Loucy (cell line): Measurements from ENCODE around the gene PDS5A.

ENCODE experiments used
- H2AFZ ChIP-seq: fragments of 200-600 bp; sonication (generic); 2 replicates; pipeline ENCODE4 v1.6.0; 2016; ENCODE audit warnings: antibody characterized with exemption, mild to moderate bottlenecking, low read length, moderate library complexity
- H3F3A ChIP-seq: fragments of 200-600 bp; 2 replicates; pipeline ENCODE4 v1.6.0; 2016; ENCODE audit warnings: antibody characterized with exemption, low read depth, mild to moderate bottlenecking
- H3K27me3 ChIP-seq: fragments of 200-600 bp; sonication (generic); 2 replicates; pipeline ENCODE4 v1.6.1; 2014; ENCODE audit warnings: low read length, mild to moderate bottlenecking; ENCODE audit not compliant: insufficient read depth, poor library complexity, severe bottlenecking
- H3K36me3 ChIP-seq: fragments of 200-600 bp; sonication (generic); 2 replicates; pipeline ENCODE4 v1.6.1; 2016; ENCODE audit warnings: low read length; ENCODE audit not compliant: insufficient read depth
- H3K4me1 ChIP-seq: fragments of 200-600 bp; sonication (generic); 2 replicates; pipeline ENCODE4 v1.5.1; 2014; ENCODE audit warnings: low read length, mild to moderate bottlenecking; ENCODE audit not compliant: insufficient read depth, poor library complexity, severe bottlenecking
- H3K4me2 ChIP-seq: fragments of 200-600 bp; sonication (generic); 2 replicates; pipeline ENCODE4 v1.6.0; 2014; ENCODE audit warnings: antibody characterized with exemption, low read length, low read depth, mild to moderate bottlenecking; ENCODE audit not compliant: poor library complexity, severe bottlenecking
- H3K4me3 ChIP-seq: fragments of 200-600 bp; sonication (generic); 2 replicates; pipeline ENCODE4 v1.5.1; 2014; ENCODE audit warnings: low read length, mild to moderate bottlenecking, mixed read lengths; ENCODE audit not compliant: poor library complexity, severe bottlenecking
- H3K79me2 ChIP-seq: fragments of 200-600 bp; sonication (generic); 2 replicates; pipeline ENCODE4 v1.6.1; 2014; ENCODE audit warnings: low read length; ENCODE audit not compliant: insufficient read depth
- H3K9ac ChIP-seq: fragments of 200-600 bp; sonication (generic); 2 replicates; pipeline ENCODE4 v1.6.0; 2014; ENCODE audit warnings: mild to moderate bottlenecking, low read depth, low read length, moderate library complexity; ENCODE audit not compliant: poor library complexity, severe bottlenecking
- H3K9me2 ChIP-seq: fragments of 200-600 bp; sonication (generic); replicated peaks from 2 replicates; pipeline ENCODE4 v1.6.1; 2016; ENCODE audit warnings: low read depth, low read length, mixed read lengths
- H3K9me3 ChIP-seq: fragments of 200-600 bp; sonication (generic); 2 replicates; pipeline ENCODE4 v1.6.1; 2014; ENCODE audit warnings: mild to moderate bottlenecking, antibody characterized with exemption, low read length, low read depth; ENCODE audit not compliant: insufficient read depth
- H4K20me1 ChIP-seq: fragments of 200-600 bp; sonication (generic); 2 replicates; pipeline ENCODE4 v1.6.0; 2014; ENCODE audit warnings: antibody characterized with exemption, low read length, mild to moderate bottlenecking; ENCODE audit not compliant: insufficient read depth, poor library complexity, severe bottlenecking
- CTCF ChIP-seq: fragments of 200-600 bp; sonication (generic); conservative IDR thresholded peaks from 2 replicates; pipeline ENCODE4 v1.5.1; 2014; ENCODE audit warnings: mild to moderate bottlenecking, antibody characterized with exemption, low read length
- EZH2phosphoT487 ChIP-seq: fragments of 200-600 bp; IDR thresholded peaks from 2 replicates; pipeline ENCODE4 v1.6.1; 2018; ENCODE audit warnings: antibody characterized with exemption, mild to moderate bottlenecking, moderate library complexity, borderline replicate concordance

Gene PDS5A

GRCh38 chr4:39834269-39834668, 143.4 kb downstream of the PDS5A start:
- no peak overlapping the region for H3K4me3 ChIP-seq
- no peak overlapping the region for H3K4me2 ChIP-seq
- H3K4me1 ChIP-seq: no peaks in the 10 kb centered on the region
- no peak overlapping the region for H2AFZ ChIP-seq
- no peaks in the 10 kb centered on the region for H3F3A ChIP-seq
- TF ChIP-seq EZH2phosphoT487 (no peak), CTCF (no peak)
- peaks cover 45% of the 10 kb centered on the region for H3K36me3 ChIP-seq
- H4K20me1 ChIP-seq: no peaks in the 10 kb centered on the region
- H3K27me3 ChIP-seq: no peaks in the 10 kb centered on the region
- H3K9me3 ChIP-seq: no peaks in the 10 kb centered on the region
- H3K79me2 ChIP-seq: no peaks in the 10 kb centered on the region
- H3K9me2 ChIP-seq: no peaks in the 10 kb centered on the region
- no peak overlapping the region for H3K9ac ChIP-seq

- Histone ChIP-seq H3K79me2 (no peaks in the 10 kb centered on the region), H2AFZ (no peak overlapping the region), H3K9ac (no peak overlapping the region), H3K4me3 (no peak overlapping the region), H3K9me3 (no peaks in the 10 kb centered on the region), H3K36me3 (peaks cover 24% of the 10 kb centered on the region; the same call in 1 of the 2 replicates), H3F3A (0 out of 2 replicates have a peak, but pooled peaks cover 6% of the 10 kb centered on the region), H4K20me1 (no peaks in the 10 kb centered on the region), H3K9me2 (no peaks in the 10 kb centered on the region), H3K27me3 (no peaks in the 10 kb centered on the region), H3K4me1 (peaks cover 7% of the 10 kb centered on the region), H3K4me2 (no peak overlapping the region)
- TF ChIP-seq EZH2phosphoT487 (no peak), CTCF (no peak)
Observed at GRCh38 chr4:39825741-39826231, 151.9 kb downstream of the PDS5A start.

GRCh38 chr4:39825090-39825489, 152.6 kb downstream of the PDS5A start:
- peaks cover 21% of the 10 kb centered on the region; the same call in 1 of the 2 replicates for H3K36me3 ChIP-seq
- H3K4me2 ChIP-seq: no peak overlapping the region
- 0 out of 2 replicates have a peak, but pooled peaks cover 6% of the 10 kb centered on the region for H3F3A ChIP-seq
- H3K4me3 ChIP-seq: no peak overlapping the region
- H3K9ac ChIP-seq: no peak overlapping the region
- H3K9me2 ChIP-seq: no peaks in the 10 kb centered on the region
- TF ChIP-seq CTCF (no peak), EZH2phosphoT487 (no peak)
- peaks cover 7% of the 10 kb centered on the region for H3K4me1 ChIP-seq
- no peaks in the 10 kb centered on the region for H3K9me3 ChIP-seq
- no peaks in the 10 kb centered on the region for H3K79me2 ChIP-seq
- no peak overlapping the region for H2AFZ ChIP-seq
- no peaks in the 10 kb centered on the region for H3K27me3 ChIP-seq
- H4K20me1 ChIP-seq: no peaks in the 10 kb centered on the region
